Measurements from ENCODE around the gene ELN. TPM values are rescaled to one million over a fixed set of nuclear protein-coding genes. Genes with fewer than 3 reads are reported as not detected.
A peak's percentile ranks its signal among the peaks of the same experiment; 100 is the strongest.

Gene ELN
- total and polyA plus RNA-seq, 8 donors: 202 to 673 (median 229) TPM

- Histone ChIP-seq H3K9me3 (no peaks in the 10 kb centered on the region), H3K4me3 (no peak overlapping the region), H3K4me1 (peaks cover 16 to 23% of the 10 kb centered on the region in 2 donors), H3K27ac (no peak overlapping the region), H3K27me3 (no peaks in the 10 kb centered on the region), H3K36me3 (peaks cover 0 to 13% of the 10 kb centered on the region in 2 donors)
- no peak for DNase-seq
- no peak for ATAC-seq
- intact Hi-C loops (cut with DNase I): no loop called here
- no peak for TF ChIP-seq CTCF (IDR thresholded peaks at IDR 0.05)
Observed at GRCh38 chr7:74082770-74083116, 54.8 kb downstream of the ELN start.

- peaks cover 16 to 23% of the 10 kb centered on the region in 2 donors for H3K4me1 ChIP-seq
- intact Hi-C loops (cut with DNase I): no loop called here
- TF ChIP-seq CTCF (IDR thresholded peaks at IDR 0.05): no peak
- no peaks in the 10 kb centered on the region for H3K27me3 ChIP-seq
- ATAC-seq (peak; percentile 91), DNase-seq (peak; percentile 82 to 96 (median 88))
- no peaks in the 10 kb centered on the region for H3K9me3 ChIP-seq
- H3K27ac ChIP-seq: peak within 1 kb of the TSS; percentile 1 to 58
- peak within 1 kb of the TSS; percentile 64 to 82 for H3K4me3 ChIP-seq
- H3K36me3 ChIP-seq: peaks cover 0 to 18% of the 10 kb centered on the region in 2 donors
Observed at GRCh38 chr7:74083117-74083876, 55.3 kb downstream of the ELN start, which contains the start of gene LIMK1. Gene LIMK1 (plus strand): TSS chr7:74083804. CDS start chr7:74083991, 187 bp downstream.

- no peaks in the 10 kb centered on the region for H3K9me3 ChIP-seq
- peaks cover 16 to 23% of the 10 kb centered on the region in 2 donors for H3K4me1 ChIP-seq
- peak; percentile 55 for ATAC-seq
- intact Hi-C loops (cut with DNase I): no loop called here
- no peaks in the 10 kb centered on the region for H3K27me3 ChIP-seq
- peak in 2 of 4 donors; percentile 37 to 53 for DNase-seq
- peaks cover 0 to 22% of the 10 kb centered on the region in 2 donors for H3K36me3 ChIP-seq
- peak overlapping the region; percentile 1 to 58 for H3K27ac ChIP-seq
- no peak for TF ChIP-seq CTCF (IDR thresholded peaks at IDR 0.05)
- H3K4me3 ChIP-seq: peak overlapping the region; percentile 64 to 82
Observed at GRCh38 chr7:74083928-74084721, 56.2 kb downstream of the ELN start.

- peak overlapping the region; percentile 64 to 82 for H3K4me3 ChIP-seq
- intact Hi-C loops (cut with DNase I): no loop called here
- H3K36me3 ChIP-seq: peaks cover 0 to 26% of the 10 kb centered on the region in 2 donors
- ATAC-seq (peak; percentile 26), DNase-seq (no peak)
- H3K27me3 ChIP-seq: no peaks in the 10 kb centered on the region
- H3K27ac ChIP-seq: peak overlapping the region; percentile 1 to 58
- H3K4me1 ChIP-seq: peaks cover 16 to 23% of the 10 kb centered on the region in 2 donors
- no peak for TF ChIP-seq CTCF (IDR thresholded peaks at IDR 0.05)
- H3K9me3 ChIP-seq: no peaks in the 10 kb centered on the region
Observed at GRCh38 chr7:74084722-74085578, 57.0 kb downstream of the ELN start.
